Measurements from ENCODE around the gene LACTB.
"Not testable (repeated sequence)": the region's sequence is repeated elsewhere in the genome, so short reads cannot be mapped to it uniquely, and the experiment has no call there.

Gene LACTB

GRCh38 chr15:63103416-63103815 lies 18.2 kb upstream of the LACTB start:
- no peak for DNase-seq (ENCODE audit: low spot score)
- H3K27me3 ChIP-seq (ENCODE audit: insufficient read depth, poor library complexity, severe bottlenecking) = no peaks in the 10 kb centered on the region
- no peak overlapping the region for H3K4me3 ChIP-seq (ENCODE audit: severe bottlenecking)
- no peak overlapping the region for H3K27ac ChIP-seq (ENCODE audit: poor library complexity, severe bottlenecking)
- no peaks in the 10 kb centered on the region for H3K9me3 ChIP-seq (ENCODE audit: severe bottlenecking)
- H3K4me1 ChIP-seq (ENCODE audit: insufficient read depth, poor library complexity, severe bottlenecking) = peaks cover 8% of the 10 kb centered on the region
- TF ChIP-seq CTCF (IDR thresholded peaks at IDR 0.05; ENCODE audit: poor library complexity, severe bottlenecking) = no peak
- no peaks in the 10 kb centered on the region for H3K36me3 ChIP-seq (ENCODE audit: low read depth)
- ATAC-seq (ENCODE audit: low read depth) = no peak

GRCh38 chr15:63104727-63105126 lies 16.9 kb upstream of the LACTB start:
- Histone ChIP-seq H3K9me3 (ENCODE audit: severe bottlenecking) (no peaks in the 10 kb centered on the region), H3K27ac (ENCODE audit: poor library complexity, severe bottlenecking) (no peak overlapping the region), H3K4me1 (ENCODE audit: insufficient read depth, poor library complexity, severe bottlenecking) (peaks cover 8% of the 10 kb centered on the region)

GRCh38 chr15:63105354-63105753 lies 16.3 kb upstream of the LACTB start:
- not testable (repeated sequence) for DNase-seq (ENCODE audit: low spot score); H3K27ac ChIP-seq (ENCODE audit: poor library complexity, severe bottlenecking); H3K27me3 ChIP-seq (ENCODE audit: insufficient read depth, poor library complexity, severe bottlenecking); H3K36me3 ChIP-seq (ENCODE audit: low read depth); H3K4me1 ChIP-seq (ENCODE audit: insufficient read depth, poor library complexity, severe bottlenecking); H3K4me3 ChIP-seq (ENCODE audit: severe bottlenecking); ATAC-seq (ENCODE audit: low read depth); H3K9me3 ChIP-seq (ENCODE audit: severe bottlenecking)

More at GRCh38 chr15:63104727-63105126, 16.9 kb upstream of the LACTB start:
- ATAC-seq (ENCODE audit: low read depth) (no peak), DNase-seq (ENCODE audit: low spot score) (no peak)
- TF ChIP-seq CTCF (IDR thresholded peaks at IDR 0.05; ENCODE audit: poor library complexity, severe bottlenecking) = no peak
- no peaks in the 10 kb centered on the region for H3K36me3 ChIP-seq (ENCODE audit: low read depth)
- H3K4me3 ChIP-seq (ENCODE audit: severe bottlenecking) = no peak overlapping the region
- H3K27me3 ChIP-seq (ENCODE audit: insufficient read depth, poor library complexity, severe bottlenecking) = no peaks in the 10 kb centered on the region

- ATAC-seq (ENCODE audit: low read depth) (peak; percentile 92), DNase-seq (ENCODE audit: low spot score) (no peak)
- Histone ChIP-seq H3K4me1 (ENCODE audit: insufficient read depth, poor library complexity, severe bottlenecking) (peaks cover 8% of the 10 kb centered on the region), H3K4me3 (ENCODE audit: severe bottlenecking) (no peak overlapping the region), H3K27ac (ENCODE audit: poor library complexity, severe bottlenecking) (peak overlapping the region; percentile 50), H3K9me3 (ENCODE audit: severe bottlenecking) (no peaks in the 10 kb centered on the region), H3K36me3 (ENCODE audit: low read depth) (no peaks in the 10 kb centered on the region), H3K27me3 (ENCODE audit: insufficient read depth, poor library complexity, severe bottlenecking) (no peaks in the 10 kb centered on the region)
- TF ChIP-seq CTCF (IDR thresholded peaks at IDR 0.05; ENCODE audit: poor library complexity, severe bottlenecking) = no peak
Measured at GRCh38 chr15:63107895-63108546, 13.6 kb upstream of the LACTB start.

GRCh38 chr15:63109498-63109897 lies 12.2 kb upstream of the LACTB start:
- no peak for DNase-seq (ENCODE audit: low spot score)
- no peaks in the 10 kb centered on the region for H3K27me3 ChIP-seq (ENCODE audit: insufficient read depth, poor library complexity, severe bottlenecking)
- no peak overlapping the region for H3K27ac ChIP-seq (ENCODE audit: poor library complexity, severe bottlenecking)
- ATAC-seq (ENCODE audit: low read depth) = no peak
- H3K36me3 ChIP-seq (ENCODE audit: low read depth) = no peaks in the 10 kb centered on the region
- no peak for TF ChIP-seq CTCF (IDR thresholded peaks at IDR 0.05; ENCODE audit: poor library complexity, severe bottlenecking)
- peaks cover 8% of the 10 kb centered on the region for H3K4me1 ChIP-seq (ENCODE audit: insufficient read depth, poor library complexity, severe bottlenecking)
- H3K4me3 ChIP-seq (ENCODE audit: severe bottlenecking) = no peak overlapping the region
- H3K9me3 ChIP-seq (ENCODE audit: severe bottlenecking) = no peaks in the 10 kb centered on the region
